Adrenal gland (tissue), 5 donors: ENCODE measurements around the gene UNC5A.

ENCODE experiments used
- CTCF ChIP-seq, 6 experiments: fragments of 450-650 bp in 4 of 6; fragments of 200-600 bp in 2 of 6; sonication (generic) in 1 of 6; IDR thresholded peaks; 1 replicate in 5 of 6; 2 replicates in 1 of 6; pipeline versions ENCODE4 v1.5.1 to v1.8.0; 2016 to 2021; ENCODE audit warnings: antibody characterized with exemption in 6 of 6, mild to moderate bottlenecking in 2 of 6, moderate library complexity in 1 of 6
- POLR2A ChIP-seq, 2 donors: fragments of 450-650 bp; IDR thresholded peaks; one replicate each; pipeline ENCODE4 v1.6.1; 2017; ENCODE audit warnings: antibody characterized with exemption in 2 of 2, mild to moderate bottlenecking in 2 of 2, moderate library complexity in 1 of 2
- donor health status: DM: no; HTN: no; CAD: no.

GRCh38 chr5:176899296-176899891 lies 89.0 kb downstream of the UNC5A start, which contains the start of gene HK3:
- TF ChIP-seq POLR2A (IDR thresholded peaks at IDR 0.05) (no peak), CTCF (IDR thresholded peaks at IDR 0.05) (no peak)
